ENCODE measurements around the gene ATE1.

Gene ATE1

DNA sequence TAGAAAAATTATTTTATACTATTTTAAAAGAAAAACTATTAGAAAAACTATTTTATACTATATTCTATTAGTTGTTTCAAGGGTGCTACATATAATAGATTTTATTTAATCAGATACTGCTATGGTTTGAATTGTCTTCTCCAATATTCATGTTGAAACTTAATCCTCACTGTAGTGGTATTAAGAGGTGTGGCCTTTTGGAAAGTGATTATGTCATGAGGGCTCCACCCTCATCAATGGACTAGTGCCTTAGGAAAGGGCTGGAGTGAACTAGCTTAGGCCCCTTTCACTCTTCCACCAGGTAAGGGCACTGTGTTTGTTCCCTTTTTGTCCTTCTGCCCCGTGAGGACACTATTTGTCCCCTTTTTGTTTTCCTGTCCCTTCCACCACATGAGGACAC is 111.6 kb downstream of the ATE1 start:
- no peak overlapping the region for H3K4me3 ChIP-seq (ENCODE audit: low read length)
- no peak overlapping the region for H3K9ac ChIP-seq (ENCODE audit: low read length)
- H3K27ac ChIP-seq (ENCODE audit: low read depth, low read length), result no peak overlapping the region
- no peaks in the 10 kb centered on the region for H3K4me1 ChIP-seq (ENCODE audit: control insufficient read depth, insufficient read depth, low read length)
- no peaks in the 10 kb centered on the region for H3K36me3 ChIP-seq (ENCODE audit: control insufficient read depth, insufficient read depth, low read length)
- no peaks in the 10 kb centered on the region for H3K27me3 ChIP-seq (ENCODE audit: control insufficient read depth, insufficient read depth, low read length)

DNA sequence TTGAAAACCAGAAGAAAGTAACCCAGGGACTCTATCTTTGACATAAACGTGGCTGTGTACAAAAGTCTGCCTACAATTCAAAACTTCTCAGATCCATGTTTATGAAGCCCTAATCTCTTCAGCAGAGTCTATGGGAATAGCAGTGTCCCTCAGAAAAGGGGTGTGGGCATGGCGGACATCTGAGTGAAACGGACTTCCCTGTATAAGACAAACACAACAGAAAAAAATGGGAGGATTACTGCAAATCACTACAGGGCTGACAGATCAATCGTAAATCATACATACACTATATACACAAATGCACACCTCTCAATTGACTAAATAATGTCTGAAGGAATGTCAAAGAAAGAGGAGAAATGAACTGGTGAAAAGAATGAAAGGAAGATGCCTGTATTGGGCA is 114.0 kb downstream of the ATE1 start:
- no peaks in the 10 kb centered on the region for H3K4me1 ChIP-seq (ENCODE audit: control insufficient read depth, insufficient read depth, low read length)
- no peak overlapping the region for H3K9ac ChIP-seq (ENCODE audit: low read length)
- no peaks in the 10 kb centered on the region for H3K36me3 ChIP-seq (ENCODE audit: control insufficient read depth, insufficient read depth, low read length)
- no peaks in the 10 kb centered on the region for H3K27me3 ChIP-seq (ENCODE audit: control insufficient read depth, insufficient read depth, low read length)
- no peak overlapping the region for H3K4me3 ChIP-seq (ENCODE audit: low read length)
- H3K27ac ChIP-seq (ENCODE audit: low read depth, low read length), result no peak overlapping the region

DNA sequence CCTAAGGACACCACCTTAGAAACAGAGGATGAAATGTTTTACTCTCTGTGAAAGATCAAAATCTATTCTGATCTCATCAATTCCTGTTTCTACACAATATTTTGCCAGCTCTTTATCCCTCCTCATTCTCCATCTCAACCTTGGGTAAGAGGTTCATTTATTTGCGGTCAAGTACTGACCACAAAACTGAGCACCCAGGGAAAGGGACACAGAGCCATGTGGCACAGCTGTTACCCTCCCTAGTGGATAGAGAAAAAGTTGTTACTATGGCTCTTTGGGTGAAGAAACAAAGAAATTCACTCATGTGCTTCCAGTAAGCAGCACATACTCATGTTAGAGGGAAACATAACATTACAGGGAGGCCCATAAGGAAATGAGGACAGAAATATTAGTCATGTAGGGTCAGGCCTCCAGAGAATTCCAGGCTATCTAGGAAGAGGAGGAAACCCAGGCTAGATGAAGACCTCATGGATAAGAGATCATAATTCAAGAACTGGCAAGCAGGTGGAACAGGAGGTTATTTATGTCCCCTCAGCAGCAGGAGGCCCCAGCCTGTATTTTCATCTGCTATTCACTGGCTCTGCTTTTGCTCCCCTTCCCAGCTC is 114.5 kb downstream of the ATE1 start:
- Histone ChIP-seq H3K4me3 (ENCODE audit: low read length) (no peak overlapping the region), H3K27me3 (ENCODE audit: control insufficient read depth, insufficient read depth, low read length) (no peaks in the 10 kb centered on the region), H3K4me1 (ENCODE audit: control insufficient read depth, insufficient read depth, low read length) (no peaks in the 10 kb centered on the region), H3K9ac (ENCODE audit: low read length) (no peak overlapping the region), H3K36me3 (ENCODE audit: control insufficient read depth, insufficient read depth, low read length) (no peaks in the 10 kb centered on the region), H3K27ac (ENCODE audit: low read depth, low read length) (no peak overlapping the region)

DNA sequence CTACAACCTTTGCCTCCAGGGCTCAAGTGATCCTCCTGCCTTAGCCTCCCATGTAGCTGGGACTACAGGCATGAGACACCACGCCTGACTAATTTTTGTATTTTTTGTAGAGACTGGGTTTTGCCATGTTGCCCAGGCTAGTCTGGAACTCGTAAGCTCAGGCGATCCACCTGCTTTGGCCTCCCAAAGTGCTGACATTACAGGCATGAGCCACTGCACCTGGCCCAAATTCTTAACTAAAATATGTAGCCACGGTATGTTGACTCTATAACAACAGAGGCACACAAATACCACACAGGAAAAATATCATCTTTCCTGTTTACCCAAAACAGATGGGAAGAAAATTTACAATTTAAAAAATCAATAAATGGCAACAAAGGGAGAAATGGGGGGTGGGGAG is 115.8 kb downstream of the ATE1 start:
- H3K27ac ChIP-seq (ENCODE audit: low read depth, low read length), result no peak overlapping the region
- H3K9ac ChIP-seq (ENCODE audit: low read length), result no peak overlapping the region
- H3K36me3 ChIP-seq (ENCODE audit: control insufficient read depth, insufficient read depth, low read length), result no peaks in the 10 kb centered on the region
- H3K4me3 ChIP-seq (ENCODE audit: low read length), result no peak overlapping the region
- H3K4me1 ChIP-seq (ENCODE audit: control insufficient read depth, insufficient read depth, low read length), result no peaks in the 10 kb centered on the region
- H3K27me3 ChIP-seq (ENCODE audit: control insufficient read depth, insufficient read depth, low read length), result no peaks in the 10 kb centered on the region

DNA sequence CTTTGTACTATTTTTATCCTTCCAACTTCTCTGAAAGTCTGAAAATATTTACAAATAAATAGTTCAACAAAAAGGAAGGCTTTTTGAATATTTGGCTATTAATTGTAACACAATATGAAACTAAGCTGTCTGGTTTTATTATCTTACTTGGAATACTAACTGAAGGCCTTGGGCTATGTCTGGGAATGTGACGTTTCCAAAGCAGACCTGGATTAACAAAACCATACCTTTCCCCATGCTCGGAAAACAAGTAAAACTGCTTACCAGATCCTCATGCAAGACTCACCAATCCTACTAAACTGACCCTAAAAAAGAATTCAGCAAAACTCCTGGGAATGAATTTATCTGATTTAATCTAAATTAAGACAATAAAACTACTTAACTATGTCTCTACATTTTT is 116.4 kb downstream of the ATE1 start:
- H3K27ac ChIP-seq (ENCODE audit: low read depth, low read length), result no peak overlapping the region
- no peaks in the 10 kb centered on the region for H3K36me3 ChIP-seq (ENCODE audit: control insufficient read depth, insufficient read depth, low read length)
- H3K4me1 ChIP-seq (ENCODE audit: control insufficient read depth, insufficient read depth, low read length), result no peaks in the 10 kb centered on the region
- no peaks in the 10 kb centered on the region for H3K27me3 ChIP-seq (ENCODE audit: control insufficient read depth, insufficient read depth, low read length)
- H3K4me3 ChIP-seq (ENCODE audit: low read length), result no peak overlapping the region
- no peak overlapping the region for H3K9ac ChIP-seq (ENCODE audit: low read length)

GRCh38 chr10:121808835-121809234 is 119.0 kb downstream of the ATE1 start:
- no peaks in the 10 kb centered on the region for H3K27me3 ChIP-seq (ENCODE audit: control insufficient read depth, insufficient read depth, low read length)
- H3K4me3 ChIP-seq (ENCODE audit: low read length), result no peak overlapping the region
- no peak overlapping the region for H3K9ac ChIP-seq (ENCODE audit: low read length)
- no peaks in the 10 kb centered on the region for H3K4me1 ChIP-seq (ENCODE audit: control insufficient read depth, insufficient read depth, low read length)
- no peaks in the 10 kb centered on the region for H3K36me3 ChIP-seq (ENCODE audit: control insufficient read depth, insufficient read depth, low read length)
- no peak overlapping the region for H3K27ac ChIP-seq (ENCODE audit: low read depth, low read length)

GRCh38 chr10:121804460-121804859 is 123.4 kb downstream of the ATE1 start:
- Histone ChIP-seq H3K4me3 (ENCODE audit: low read length) (no peak overlapping the region), H3K4me1 (ENCODE audit: control insufficient read depth, insufficient read depth, low read length) (no peaks in the 10 kb centered on the region), H3K27ac (ENCODE audit: low read depth, low read length) (no peak overlapping the region), H3K9ac (ENCODE audit: low read length) (no peak overlapping the region), H3K36me3 (ENCODE audit: control insufficient read depth, insufficient read depth, low read length) (no peaks in the 10 kb centered on the region), H3K27me3 (ENCODE audit: control insufficient read depth, insufficient read depth, low read length) (no peaks in the 10 kb centered on the region)

DNA sequence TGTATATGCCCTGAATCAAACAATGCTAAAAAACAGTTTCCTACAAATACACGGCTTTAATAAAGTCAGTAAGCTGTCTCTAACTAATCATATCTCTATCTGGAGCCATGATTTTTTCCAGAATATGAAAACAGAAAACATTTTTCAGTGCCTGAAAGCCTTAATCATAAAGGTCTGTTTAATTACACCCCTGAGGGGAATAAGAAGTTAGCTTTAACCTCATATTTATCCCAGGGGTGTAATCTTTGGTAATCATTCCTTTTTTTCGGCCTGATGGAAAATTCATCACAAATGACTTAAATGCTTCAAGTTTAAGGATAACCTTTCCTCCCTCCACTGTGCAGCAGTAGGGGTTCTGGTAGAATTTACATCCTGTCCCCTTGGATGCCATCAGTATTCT is 124.2 kb downstream of the ATE1 start:
- Histone ChIP-seq H3K4me1 (ENCODE audit: control insufficient read depth, insufficient read depth, low read length) (no peaks in the 10 kb centered on the region), H3K27ac (ENCODE audit: low read depth, low read length) (no peak overlapping the region)

DNA sequence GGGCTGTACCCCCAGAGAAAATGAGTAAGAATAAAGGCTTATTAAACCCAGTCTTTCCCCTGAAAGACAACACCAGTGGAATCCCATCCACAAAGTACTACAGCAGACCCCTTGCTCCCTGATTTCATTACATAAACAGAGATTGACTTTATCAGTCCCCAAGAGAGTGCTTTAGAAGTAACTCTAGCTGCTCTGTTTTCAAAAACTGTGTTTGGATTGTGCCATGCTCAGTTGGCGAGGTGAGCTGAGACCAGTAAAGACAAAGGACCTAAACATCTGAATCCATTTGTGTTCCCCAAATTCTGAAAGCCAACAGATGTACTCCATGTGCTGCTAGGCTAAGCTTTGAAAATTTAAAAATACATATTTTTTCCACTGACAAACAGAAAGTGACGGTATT is 127.0 kb downstream of the ATE1 start:
- H3K27me3 ChIP-seq (ENCODE audit: control insufficient read depth, insufficient read depth, low read length), result no peaks in the 10 kb centered on the region
- H3K4me3 ChIP-seq (ENCODE audit: low read length), result no peak overlapping the region
- H3K4me1 ChIP-seq (ENCODE audit: control insufficient read depth, insufficient read depth, low read length), result no peaks in the 10 kb centered on the region
- H3K9ac ChIP-seq (ENCODE audit: low read length), result no peak overlapping the region
- no peaks in the 10 kb centered on the region for H3K36me3 ChIP-seq (ENCODE audit: control insufficient read depth, insufficient read depth, low read length)
- H3K27ac ChIP-seq (ENCODE audit: low read depth, low read length), result no peak overlapping the region

More for the DNA sequence above, 124.2 kb downstream of the ATE1 start:
- no peak overlapping the region for H3K4me3 ChIP-seq (ENCODE audit: low read length)
- H3K36me3 ChIP-seq (ENCODE audit: control insufficient read depth, insufficient read depth, low read length), result no peaks in the 10 kb centered on the region
- no peak overlapping the region for H3K9ac ChIP-seq (ENCODE audit: low read length)
- no peaks in the 10 kb centered on the region for H3K27me3 ChIP-seq (ENCODE audit: control insufficient read depth, insufficient read depth, low read length)

GRCh38 chr10:121800146-121800545 is 127.7 kb downstream of the ATE1 start:
- no peak overlapping the region for H3K9ac ChIP-seq (ENCODE audit: low read length)
- H3K4me3 ChIP-seq (ENCODE audit: low read length), result no peak overlapping the region
- no peaks in the 10 kb centered on the region for H3K27me3 ChIP-seq (ENCODE audit: control insufficient read depth, insufficient read depth, low read length)
- H3K4me1 ChIP-seq (ENCODE audit: control insufficient read depth, insufficient read depth, low read length), result no peaks in the 10 kb centered on the region
- no peak overlapping the region for H3K27ac ChIP-seq (ENCODE audit: low read depth, low read length)
- no peaks in the 10 kb centered on the region for H3K36me3 ChIP-seq (ENCODE audit: control insufficient read depth, insufficient read depth, low read length)

DNA sequence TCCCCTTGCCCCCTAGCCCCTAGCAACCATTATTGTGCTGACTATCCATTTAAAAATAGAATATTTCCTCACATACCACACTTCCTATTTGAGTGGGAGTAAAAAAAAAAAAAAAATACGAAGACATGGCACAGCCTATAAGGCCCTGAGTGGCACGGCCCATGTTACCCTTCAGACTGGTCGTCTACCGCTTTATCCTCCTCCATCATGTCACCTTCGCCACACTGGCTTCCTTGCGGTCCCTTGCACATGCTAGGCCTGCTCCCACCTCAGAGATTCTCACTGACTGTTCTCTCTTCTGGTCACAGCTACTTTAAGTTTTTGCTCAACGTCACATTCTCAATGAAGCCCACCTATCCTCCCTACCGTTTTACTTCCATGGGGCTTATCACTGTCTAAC is 130.3 kb downstream of the ATE1 start:
- Histone ChIP-seq H3K4me1 (ENCODE audit: control insufficient read depth, insufficient read depth, low read length) (no peaks in the 10 kb centered on the region), H3K9ac (ENCODE audit: low read length) (no peak overlapping the region), H3K27ac (ENCODE audit: low read depth, low read length) (no peak overlapping the region), H3K27me3 (ENCODE audit: control insufficient read depth, insufficient read depth, low read length) (no peaks in the 10 kb centered on the region), H3K4me3 (ENCODE audit: low read length) (no peak overlapping the region), H3K36me3 (ENCODE audit: control insufficient read depth, insufficient read depth, low read length) (no peaks in the 10 kb centered on the region)

DNA sequence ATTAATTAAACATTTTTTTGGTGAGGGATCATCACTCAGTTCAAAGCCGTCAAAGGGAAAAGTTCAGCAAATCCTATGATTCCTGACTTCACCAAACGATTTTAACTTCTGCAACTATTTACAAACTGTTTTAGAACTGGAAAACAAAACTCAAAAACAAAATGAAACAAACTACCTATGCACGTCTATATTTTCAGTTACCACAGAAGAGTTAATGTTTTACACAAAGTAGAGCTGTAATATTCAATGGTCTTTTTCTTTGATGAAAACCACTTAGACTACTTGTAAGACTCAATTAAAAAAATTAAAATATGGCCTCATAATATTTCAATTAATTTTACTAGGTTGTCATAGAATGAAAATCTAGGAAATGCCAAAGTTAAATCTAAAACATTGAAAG is 131.5 kb downstream of the ATE1 start:
- H3K4me1 ChIP-seq (ENCODE audit: control insufficient read depth, insufficient read depth, low read length), result no peaks in the 10 kb centered on the region
- no peak overlapping the region for H3K27ac ChIP-seq (ENCODE audit: low read depth, low read length)
- H3K27me3 ChIP-seq (ENCODE audit: control insufficient read depth, insufficient read depth, low read length), result no peaks in the 10 kb centered on the region
- no peak overlapping the region for H3K9ac ChIP-seq (ENCODE audit: low read length)
- H3K4me3 ChIP-seq (ENCODE audit: low read length), result no peak overlapping the region
- no peaks in the 10 kb centered on the region for H3K36me3 ChIP-seq (ENCODE audit: control insufficient read depth, insufficient read depth, low read length)

- Histone ChIP-seq H3K36me3 (ENCODE audit: control insufficient read depth, insufficient read depth, low read length) (peaks cover 4% of the 10 kb centered on the region), H3K27me3 (ENCODE audit: control insufficient read depth, insufficient read depth, low read length) (no peaks in the 10 kb centered on the region), H3K4me3 (ENCODE audit: low read length) (no peak overlapping the region), H3K4me1 (ENCODE audit: control insufficient read depth, insufficient read depth, low read length) (no peaks in the 10 kb centered on the region), H3K9ac (ENCODE audit: low read length) (no peak overlapping the region), H3K27ac (ENCODE audit: low read depth, low read length) (no peak overlapping the region)
These were observed 135.6 kb downstream of the ATE1 start for GRCh38 chr10:121792198-121792597.

Data from rectal smooth muscle tissue (tissue), 1 donor.